Cardiac muscle cell (in vitro differentiated cells and primary cell): ENCODE data around the gene MACROD1. TPM values are rescaled to one million over a fixed set of nuclear protein-coding genes. Genes with fewer than 3 reads are reported as not detected.
A peak's percentile ranks its signal among the peaks of the same experiment; 100 is the strongest.

Source experiments
- DNase-seq, 2 donors: peaks; one replicate each; pipeline versions ENCODE4 v3.0.0 to v3.0.0-alpha.2; 2010 to 2017; ENCODE audit warnings: low read depth in 1 of 2, low spot score in 1 of 2
- H3K27ac ChIP-seq: fragments of 200-600 bp; sonication (generic); 2 replicates; pipeline ENCODE4 v1.5.1; 2016
- H3K27me3 ChIP-seq: fragments of 200-600 bp; sonication (generic); 2 replicates; pipeline ENCODE4 v1.6.0; 2016; ENCODE audit warnings: control low read depth
- H3K36me3 ChIP-seq: fragments of 200-600 bp; sonication (generic); 2 replicates; pipeline ENCODE4 v1.5.1; 2016; ENCODE audit warnings: control low read depth
- H3K4me1 ChIP-seq: fragments of 200-600 bp; sonication (generic); 2 replicates; pipeline ENCODE4 v1.8.1; 2017; ENCODE audit warnings: low read depth, mild to moderate bottlenecking, mixed run types
- H3K4me3 ChIP-seq: fragments of 200-600 bp; sonication (generic); 2 replicates; pipeline ENCODE4 v1.5.1; 2016; ENCODE audit warnings: mild to moderate bottlenecking
- H3K9me3 ChIP-seq: fragments of 200-600 bp; sonication (generic); 2 replicates; pipeline ENCODE4 v1.5.1; 2017; ENCODE audit warnings: low read depth, mild to moderate bottlenecking, control low read depth
- CTCF ChIP-seq: IDR thresholded peaks from 2 replicates; pipeline ENCODE4 v1.5.1; 2012; ENCODE audit warnings: low read depth, mild to moderate bottlenecking, low read length
- polyA plus RNA-seq: library from polyadenylated mRNA; unstranded; fragments of >200 nt; fragmentation: Nextera tagmentation; extraction: Ambion mirVana; gene quantifications from 2 replicates; pipeline ENCODE4 v1.2.1, GENCODE V29; 2016
- total RNA-seq: library from RNA; depleted of rRNA; stranded (reverse); fragments of >200 nt; gene quantifications from 2 replicates; pipeline ENCODE4 v1.2.3, GENCODE V29; 2016

MACROD1 gene
- total and polyA plus RNA-seq, 2 experiments from 2014 or later, result 134 to 156 TPM

- peak; percentile 80 to 89 for DNase-seq
- Histone ChIP-seq H3K9me3 (no peaks in the 10 kb centered on the region), H3K4me1 (peaks cover 22% of the 10 kb centered on the region), H3K36me3 (no peaks in the 10 kb centered on the region), H3K4me3 (peak overlapping the region; percentile 45), H3K27me3 (no peaks in the 10 kb centered on the region), H3K27ac (peak overlapping the region; percentile 93)
- peak; percentile 43 for TF ChIP-seq CTCF
These were observed 19.3 kb upstream of the MACROD1 start for GRCh38 chr11:64185175-64185692.

GRCh38 chr11:64183890-64184289 is 18.0 kb upstream of the MACROD1 start:
- Histone ChIP-seq H3K9me3 (no peaks in the 10 kb centered on the region), H3K4me1 (peaks cover 13% of the 10 kb centered on the region), H3K27me3 (no peaks in the 10 kb centered on the region), H3K27ac (peak overlapping the region; percentile 27), H3K4me3 (no peak overlapping the region), H3K36me3 (no peaks in the 10 kb centered on the region)
- TF ChIP-seq CTCF, result no peak
- DNase-seq, result no peak

GRCh38 chr11:64181506-64182411 is 15.8 kb upstream of the MACROD1 start:
- H3K27me3 ChIP-seq, result no peaks in the 10 kb centered on the region
- H3K9me3 ChIP-seq, result no peaks in the 10 kb centered on the region
- peak; percentile 93 to 95 for DNase-seq
- H3K4me1 ChIP-seq, result peaks cover 13% of the 10 kb centered on the region
- no peaks in the 10 kb centered on the region for H3K36me3 ChIP-seq
- peak overlapping the region; percentile 84 for H3K27ac ChIP-seq
- H3K4me3 ChIP-seq, result no peak overlapping the region
- TF ChIP-seq CTCF, result no peak

GRCh38 chr11:64180891-64181290 is 15.0 kb upstream of the MACROD1 start:
- H3K27ac ChIP-seq, result peak overlapping the region; percentile 84
- no peak overlapping the region for H3K4me3 ChIP-seq
- H3K27me3 ChIP-seq, result no peaks in the 10 kb centered on the region
- TF ChIP-seq CTCF, result no peak
- no peaks in the 10 kb centered on the region for H3K36me3 ChIP-seq
- H3K4me1 ChIP-seq, result peaks cover 13% of the 10 kb centered on the region
- no peak for DNase-seq
- H3K9me3 ChIP-seq, result no peaks in the 10 kb centered on the region

GRCh38 chr11:64178951-64179639 is 13.2 kb upstream of the MACROD1 start:
- Histone ChIP-seq H3K36me3 (no peaks in the 10 kb centered on the region), H3K9me3 (no peaks in the 10 kb centered on the region), H3K4me1 (peaks cover 13% of the 10 kb centered on the region), H3K27me3 (no peaks in the 10 kb centered on the region), H3K27ac (no peak overlapping the region), H3K4me3 (no peak overlapping the region)
- DNase-seq, result no peak
- no peak for TF ChIP-seq CTCF
